Measurements from ENCODE around the gene GOLGA6C.
"Not testable (repeated sequence)": the region's sequence is repeated elsewhere in the genome, so short reads cannot be mapped to it uniquely, and the experiment has no call there.

Gene GOLGA6C

GRCh38 chr15:75227663-75228280 is 30.4 kb upstream of the GOLGA6C start:
- DNase-seq = no peak

GRCh38 chr15:75228787-75229186 is 29.3 kb upstream of the GOLGA6C start:
- DNase-seq = no peak

- no peak for DNase-seq
Measured at GRCh38 chr15:75229191-75230015, 28.7 kb upstream of the GOLGA6C start.

GRCh38 chr15:75230016-75230343 is 28.2 kb upstream of the GOLGA6C start:
- DNase-seq = no peak

- DNase-seq = no peak
Measured at GRCh38 chr15:75230551-75231371, 27.4 kb upstream of the GOLGA6C start.

- no peak for DNase-seq
Measured at GRCh38 chr15:75231836-75232235, 26.3 kb upstream of the GOLGA6C start.

GRCh38 chr15:75232252-75232813 is 25.8 kb upstream of the GOLGA6C start:
- DNase-seq = no peak

- no peak for DNase-seq
Measured at GRCh38 chr15:75232826-75233503, 25.2 kb upstream of the GOLGA6C start.

GRCh38 chr15:75233504-75234190 is 24.5 kb upstream of the GOLGA6C start:
- DNase-seq = no peak

GRCh38 chr15:75234191-75234810 is 23.8 kb upstream of the GOLGA6C start:
- DNase-seq = no peak

GRCh38 chr15:75235051-75235673 is 23.0 kb upstream of the GOLGA6C start:
- DNase-seq = no peak

GRCh38 chr15:75235760-75236729 is 22.1 kb upstream of the GOLGA6C start:
- DNase-seq = no peak

- DNase-seq = no peak
Measured at GRCh38 chr15:75237316-75237982, 20.7 kb upstream of the GOLGA6C start.

- no peak for DNase-seq
Measured at GRCh38 chr15:75238150-75238549, 20.0 kb upstream of the GOLGA6C start.

- not testable (repeated sequence) for DNase-seq
Measured at GRCh38 chr15:75245741-75246140, 12.4 kb upstream of the GOLGA6C start.

- DNase-seq = not testable (repeated sequence)
Measured at GRCh38 chr15:75248991-75249390, 9.1 kb upstream of the GOLGA6C start.

GRCh38 chr15:75249726-75250125 is 8.4 kb upstream of the GOLGA6C start:
- no peak for DNase-seq

GRCh38 chr15:75251343-75251742 is 6.8 kb upstream of the GOLGA6C start:
- not testable (repeated sequence) for DNase-seq

Data from amygdala (tissue), 56 donors.